Fibroblast of the aortic adventitia (primary cell): Measurements from ENCODE around the gene SDF4. TPM values are rescaled to one million over a fixed set of nuclear protein-coding genes. Genes with fewer than 3 reads are reported as not detected.
"Not testable (repeated sequence)": the region's sequence is repeated elsewhere in the genome, so short reads cannot be mapped to it uniquely, and the experiment has no call there.

Source experiments
- DNase-seq: peaks from one replicate; pipeline ENCODE4 v3.0.0-alpha.2; 2010; ENCODE audit warnings: low read depth
- H3K4me3 ChIP-seq: 2 replicates; pipeline ENCODE4 v1.5.1; 2011; ENCODE audit warnings: low read depth, mild to moderate bottlenecking, control low read depth, low read length, moderate library complexity
- CTCF ChIP-seq: IDR thresholded peaks from 2 replicates; pipeline ENCODE4 v1.5.1; 2011; ENCODE audit warnings: mild to moderate bottlenecking, low read length, control low read depth, inconsistent platforms; ENCODE audit not compliant: insufficient read depth
- total RNA-seq: library from RNA; depleted of rRNA; stranded (reverse); fragments of >200 nt; gene quantifications from 2 replicates; pipeline ENCODE4 v1.2.3, GENCODE V29; 2012; ENCODE audit warnings: low replicate concordance

SDF4 gene
- total RNA-seq, 1 donor: 91.6 TPM

GRCh38 chr1:1181129-1181937 is 50.5 kb downstream of the SDF4 start:
- no peak overlapping the region for H3K4me3 ChIP-seq
- no peak for TF ChIP-seq CTCF
- no peak for DNase-seq

GRCh38 chr1:1179983-1180861 is 51.6 kb downstream of the SDF4 start:
- no peak for TF ChIP-seq CTCF
- DNase-seq: no peak
- H3K4me3 ChIP-seq: no peak overlapping the region

- no peak overlapping the region for H3K4me3 ChIP-seq
Measured at GRCh38 chr1:1179346-1179982, 52.3 kb downstream of the SDF4 start.

GRCh38 chr1:1178794-1179331 is 52.9 kb downstream of the SDF4 start:
- no peak for DNase-seq
- TF ChIP-seq CTCF: no peak

More at GRCh38 chr1:1179346-1179982, 52.3 kb downstream of the SDF4 start:
- no peak for TF ChIP-seq CTCF
- no peak for DNase-seq

GRCh38 chr1:1177452-1178206 is 54.2 kb downstream of the SDF4 start:
- DNase-seq: no peak
- H3K4me3 ChIP-seq: no peak overlapping the region
- TF ChIP-seq CTCF: no peak

More at GRCh38 chr1:1178794-1179331, 52.9 kb downstream of the SDF4 start:
- H3K4me3 ChIP-seq: no peak overlapping the region

- no peak overlapping the region for H3K4me3 ChIP-seq
- no peak for DNase-seq
- TF ChIP-seq CTCF: no peak
Measured at GRCh38 chr1:1176931-1177330, 54.9 kb downstream of the SDF4 start.

- not testable (repeated sequence) for DNase-seq, H3K4me3 ChIP-seq
Measured at GRCh38 chr1:1176063-1176761, 55.6 kb downstream of the SDF4 start.
